ENCODE measurements around the gene TBX2. TPM values are rescaled to one million over a fixed set of nuclear protein-coding genes. Genes with fewer than 3 reads are reported as not detected.

Gene TBX2
- total and polyA plus RNA-seq, 9 of the 15 experiments (the other 6 are each of a cell fraction or from before 2014, with no cell fraction given): 0.18 TPM; not detected in 8

DNA sequence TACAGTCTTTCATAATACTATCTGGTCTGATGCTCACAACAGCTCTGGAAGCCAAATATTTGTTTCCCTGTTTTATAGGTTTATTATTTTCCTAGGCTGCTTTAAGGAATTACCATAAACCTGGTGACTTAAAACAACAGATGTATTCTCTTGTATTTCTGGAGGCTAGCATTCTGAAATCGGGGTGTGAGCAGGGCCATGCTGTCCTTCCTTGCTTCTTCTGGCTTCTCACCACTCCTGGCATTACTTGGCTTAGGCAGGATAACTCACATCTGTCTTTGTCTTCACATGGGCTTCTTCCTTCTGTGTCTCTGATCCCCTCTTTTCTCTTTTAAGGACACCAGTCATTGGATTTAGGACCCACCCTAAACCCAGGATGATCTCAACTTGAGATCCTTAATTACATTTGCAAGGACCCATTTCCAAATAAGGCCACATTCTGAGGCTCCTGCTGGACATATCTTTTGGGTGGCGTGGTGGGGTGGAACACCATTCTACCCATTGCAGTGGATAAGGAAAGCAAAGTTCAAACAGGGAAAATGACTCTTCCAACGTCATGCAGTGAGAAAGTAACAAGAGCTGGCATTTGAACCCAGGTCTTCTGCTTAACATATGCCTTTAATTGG lies 39.2 kb upstream of the TBX2 start:
- Histone ChIP-seq H4K20me1 (replicated peaks; ENCODE audit: control insufficient read depth, insufficient read depth, low read length) (0 out of 2 replicates have a peak, but pooled peaks cover 8% of the 10 kb centered on the region), H3K4me1 (replicated peaks in 1 of 2; ENCODE audit: control insufficient read depth in 2 of 2, insufficient read depth in 2 of 2, low read length in 2 of 2) (no peaks in the 10 kb centered on the region), H3K27ac (ENCODE audit: extremely low read depth, low read depth, low read length) (no peak overlapping the region), H3K9me1 (ENCODE audit: control insufficient read depth, insufficient read depth, low read length) (no peaks in the 10 kb centered on the region), H3K9me3 (replicated peaks; ENCODE audit: control insufficient read depth, insufficient read depth, low read depth, low read length) (no peaks in the 10 kb centered on the region), H3K9ac (ENCODE audit: insufficient read depth in 1 of 2, low read depth in 2 of 2, low read length in 2 of 2) (no peak overlapping the region), H3K36me3 (ENCODE audit: control insufficient read depth, insufficient read depth, low read length) (no peaks in the 10 kb centered on the region), H3K4me3 (no peak overlapping the region), H3K27me3 (ENCODE audit: control insufficient read depth in 2 of 2, insufficient read depth in 2 of 2, low read length in 2 of 2) (peaks cover 6 to 36% of the 10 kb centered on the region in 2 experiments; a peak in 4 of 5 replicates), H3K79me2 (ENCODE audit: control insufficient read depth, insufficient read depth, low read length) (no peaks in the 10 kb centered on the region), H2AFZ (ENCODE audit: low read depth, low read length) (no peak overlapping the region), H3K4me2 (ENCODE audit: insufficient read depth, low read length) (no peak overlapping the region)
- CTCF ChIA-PET (ENCODE audit: low intra/inter-chr PET ratio): no interaction called here
- DNase-seq (ENCODE audit: extremely low read depth in 1 of 4, low spot score in 3 of 4): no peak
- WGBS (ENCODE audit: insufficient coverage, low coverage, missing lambda C conversion rate): 0% methylated on average over 3 of the region's 3 CpGs
- no peak for FAIRE-seq
- TF ChIP-seq NR2F6 (CRISPR knock-in tag; IDR thresholded peaks at IDR 0.05): no peak
- TF ChIP-seq, protein P1, sequence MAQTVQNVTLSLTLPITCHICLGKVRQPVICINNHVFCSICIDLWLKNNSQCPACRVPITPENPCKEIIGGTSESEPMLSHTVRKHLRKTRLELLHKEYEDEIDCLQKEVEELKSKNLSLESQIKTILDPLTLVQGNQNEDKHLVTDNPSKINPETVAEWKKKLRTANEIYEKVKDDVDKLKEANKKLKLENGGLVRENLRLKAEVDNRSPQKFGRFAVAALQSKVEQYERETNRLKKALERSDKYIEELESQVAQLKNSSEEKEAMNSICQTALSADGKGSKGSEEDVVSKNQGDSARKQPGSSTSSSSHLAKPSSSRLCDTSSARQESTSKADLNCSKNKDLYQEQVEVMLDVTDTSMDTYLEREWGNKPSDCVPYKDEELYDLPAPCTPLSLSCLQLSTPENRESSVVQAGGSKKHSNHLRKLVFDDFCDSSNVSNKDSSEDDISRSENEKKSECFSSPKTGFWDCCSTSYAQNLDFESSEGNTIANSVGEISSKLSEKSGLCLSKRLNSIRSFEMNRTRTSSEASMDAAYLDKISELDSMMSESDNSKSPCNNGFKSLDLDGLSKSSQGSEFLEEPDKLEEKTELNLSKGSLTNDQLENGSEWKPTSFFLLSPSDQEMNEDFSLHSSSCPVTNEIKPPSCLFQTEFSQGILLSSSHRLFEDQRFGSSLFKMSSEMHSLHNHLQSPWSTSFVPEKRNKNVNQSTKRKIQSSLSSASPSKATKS (CRISPR knock-in tag; IDR thresholded peaks at IDR 0.05): no peak
- TF ChIP-seq, protein P2, sequence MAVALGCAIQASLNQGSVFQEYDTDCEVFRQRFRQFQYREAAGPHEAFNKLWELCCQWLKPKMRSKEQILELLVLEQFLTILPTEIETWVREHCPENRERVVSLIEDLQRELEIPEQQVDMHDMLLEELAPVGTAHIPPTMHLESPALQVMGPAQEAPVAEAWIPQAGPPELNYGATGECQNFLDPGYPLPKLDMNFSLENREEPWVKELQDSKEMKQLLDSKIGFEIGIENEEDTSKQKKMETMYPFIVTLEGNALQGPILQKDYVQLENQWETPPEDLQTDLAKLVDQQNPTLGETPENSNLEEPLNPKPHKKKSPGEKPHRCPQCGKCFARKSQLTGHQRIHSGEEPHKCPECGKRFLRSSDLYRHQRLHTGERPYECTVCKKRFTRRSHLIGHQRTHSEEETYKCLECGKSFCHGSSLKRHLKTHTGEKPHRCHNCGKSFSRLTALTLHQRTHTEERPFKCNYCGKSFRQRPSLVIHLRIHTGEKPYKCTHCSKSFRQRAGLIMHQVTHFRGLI (CRISPR knock-in tag; IDR thresholded peaks at IDR 0.05): no peak
- TF ChIP-seq, protein P3, sequence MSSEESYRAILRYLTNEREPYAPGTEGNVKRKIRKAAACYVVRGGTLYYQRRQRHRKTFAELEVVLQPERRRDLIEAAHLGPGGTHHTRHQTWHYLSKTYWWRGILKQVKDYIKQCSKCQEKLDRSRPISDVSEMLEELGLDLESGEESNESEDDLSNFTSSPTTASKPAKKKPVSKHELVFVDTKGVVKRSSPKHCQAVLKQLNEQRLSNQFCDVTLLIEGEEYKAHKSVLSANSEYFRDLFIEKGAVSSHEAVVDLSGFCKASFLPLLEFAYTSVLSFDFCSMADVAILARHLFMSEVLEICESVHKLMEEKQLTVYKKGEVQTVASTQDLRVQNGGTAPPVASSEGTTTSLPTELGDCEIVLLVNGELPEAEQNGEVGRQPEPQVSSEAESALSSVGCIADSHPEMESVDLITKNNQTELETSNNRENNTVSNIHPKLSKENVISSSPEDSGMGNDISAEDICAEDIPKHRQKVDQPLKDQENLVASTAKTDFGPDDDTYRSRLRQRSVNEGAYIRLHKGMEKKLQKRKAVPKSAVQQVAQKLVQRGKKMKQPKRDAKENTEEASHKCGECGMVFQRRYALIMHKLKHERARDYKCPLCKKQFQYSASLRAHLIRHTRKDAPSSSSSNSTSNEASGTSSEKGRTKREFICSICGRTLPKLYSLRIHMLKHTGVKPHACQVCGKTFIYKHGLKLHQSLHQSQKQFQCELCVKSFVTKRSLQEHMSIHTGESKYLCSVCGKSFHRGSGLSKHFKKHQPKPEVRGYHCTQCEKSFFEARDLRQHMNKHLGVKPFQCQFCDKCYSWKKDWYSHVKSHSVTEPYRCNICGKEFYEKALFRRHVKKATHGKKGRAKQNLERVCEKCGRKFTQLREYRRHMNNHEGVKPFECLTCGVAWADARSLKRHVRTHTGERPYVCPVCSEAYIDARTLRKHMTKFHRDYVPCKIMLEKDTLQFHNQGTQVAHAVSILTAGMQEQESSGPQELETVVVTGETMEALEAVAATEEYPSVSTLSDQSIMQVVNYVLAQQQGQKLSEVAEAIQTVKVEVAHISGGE (CRISPR knock-in tag; IDR thresholded peaks at IDR 0.05): peak in 1 of 3 experiments; percentile 80; a peak in 2 of 6 replicates
- BruUV-seq (replicated peaks): no TSS peak
- no peak for ATAC-seq
- intact Hi-C loops (cut with micrococcal nuclease) (no loop called here), in situ Hi-C loops (cut with MboI) (no loop called here)
- POLR2A ChIA-PET: no interaction called here
